ENCODE data around the gene TRNP1.
A peak's percentile ranks its signal among the peaks of the same experiment; 100 is the strongest.

GRCh38 chr1:27045973-27046558, 52.6 kb downstream of the TRNP1 start:
- TF ChIP-seq CTCF (IDR thresholded peaks at IDR 0.05), result peak in 1 of 3 donors; percentile 40
- no peak for TF ChIP-seq POLR2A (IDR thresholded peaks at IDR 0.05)

All from lower leg skin (tissue), 3 donors.